HG03095 (cell line): ENCODE measurements around the gene RABEP1.
"Not testable (repeated sequence)": the region's sequence is repeated elsewhere in the genome, so short reads cannot be mapped to it uniquely, and the experiment has no call there.

Experiments
- ATAC-seq: cut with Tn5 transposase; IDR thresholded peaks from one replicate; pipeline ENCODE4 v1.9.1; 2021; ENCODE audit warnings: moderate library complexity; ENCODE audit not compliant: unreplicated experiment

Gene RABEP1, protein sequence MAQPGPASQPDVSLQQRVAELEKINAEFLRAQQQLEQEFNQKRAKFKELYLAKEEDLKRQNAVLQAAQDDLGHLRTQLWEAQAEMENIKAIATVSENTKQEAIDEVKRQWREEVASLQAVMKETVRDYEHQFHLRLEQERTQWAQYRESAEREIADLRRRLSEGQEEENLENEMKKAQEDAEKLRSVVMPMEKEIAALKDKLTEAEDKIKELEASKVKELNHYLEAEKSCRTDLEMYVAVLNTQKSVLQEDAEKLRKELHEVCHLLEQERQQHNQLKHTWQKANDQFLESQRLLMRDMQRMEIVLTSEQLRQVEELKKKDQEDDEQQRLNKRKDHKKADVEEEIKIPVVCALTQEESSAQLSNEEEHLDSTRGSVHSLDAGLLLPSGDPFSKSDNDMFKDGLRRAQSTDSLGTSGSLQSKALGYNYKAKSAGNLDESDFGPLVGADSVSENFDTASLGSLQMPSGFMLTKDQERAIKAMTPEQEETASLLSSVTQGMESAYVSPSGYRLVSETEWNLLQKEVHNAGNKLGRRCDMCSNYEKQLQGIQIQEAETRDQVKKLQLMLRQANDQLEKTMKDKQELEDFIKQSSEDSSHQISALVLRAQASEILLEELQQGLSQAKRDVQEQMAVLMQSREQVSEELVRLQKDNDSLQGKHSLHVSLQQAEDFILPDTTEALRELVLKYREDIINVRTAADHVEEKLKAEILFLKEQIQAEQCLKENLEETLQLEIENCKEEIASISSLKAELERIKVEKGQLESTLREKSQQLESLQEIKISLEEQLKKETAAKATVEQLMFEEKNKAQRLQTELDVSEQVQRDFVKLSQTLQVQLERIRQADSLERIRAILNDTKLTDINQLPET

DNA sequence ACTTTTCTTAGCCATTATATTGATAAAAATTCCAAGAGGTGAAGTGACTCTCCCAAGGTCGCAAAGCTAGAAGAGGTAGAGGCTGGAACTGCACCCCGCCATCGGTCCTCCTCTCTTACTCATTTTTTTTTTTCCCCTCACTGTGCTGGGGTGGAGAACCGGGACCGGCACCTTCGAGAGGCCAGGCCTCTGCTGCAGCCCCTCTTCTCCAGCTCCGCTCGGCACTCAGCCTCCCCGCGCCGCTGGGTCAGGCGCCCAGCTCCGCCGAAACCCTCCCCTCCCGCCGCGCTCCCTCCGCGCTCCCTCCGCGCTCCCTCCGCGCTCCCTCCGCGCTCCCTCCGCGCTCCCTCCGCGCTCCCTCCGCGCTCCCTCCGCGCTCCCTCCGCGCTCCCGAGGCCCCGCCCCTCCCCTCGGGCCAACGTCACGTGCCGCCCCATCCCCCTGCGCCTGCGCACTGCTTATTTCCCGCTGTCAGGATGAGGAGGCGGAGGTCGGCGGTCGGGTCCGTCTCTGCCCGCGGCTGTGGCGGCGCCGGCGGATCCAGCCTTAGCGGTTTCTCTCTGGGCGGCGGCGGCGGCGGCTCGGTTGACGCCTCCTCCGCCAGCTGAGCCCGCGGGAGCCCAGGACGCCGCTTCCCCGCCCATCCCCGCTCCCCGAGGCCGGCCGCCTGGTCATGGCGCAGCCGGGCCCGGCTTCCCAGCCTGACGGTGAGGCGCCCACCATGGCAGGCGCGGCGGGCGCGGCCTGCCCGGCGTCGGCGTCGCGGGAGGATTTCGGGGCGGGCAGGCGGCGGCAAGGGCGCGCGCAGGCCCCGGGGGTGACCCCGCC, at the start of gene RABEP1:
Gene RABEP1 (plus strand): TSS at position 471 of the 828 bp plus-strand sequence. CDS start 203 bp downstream, at position 674.
- ATAC-seq, result peak; percentile 56

DNA sequence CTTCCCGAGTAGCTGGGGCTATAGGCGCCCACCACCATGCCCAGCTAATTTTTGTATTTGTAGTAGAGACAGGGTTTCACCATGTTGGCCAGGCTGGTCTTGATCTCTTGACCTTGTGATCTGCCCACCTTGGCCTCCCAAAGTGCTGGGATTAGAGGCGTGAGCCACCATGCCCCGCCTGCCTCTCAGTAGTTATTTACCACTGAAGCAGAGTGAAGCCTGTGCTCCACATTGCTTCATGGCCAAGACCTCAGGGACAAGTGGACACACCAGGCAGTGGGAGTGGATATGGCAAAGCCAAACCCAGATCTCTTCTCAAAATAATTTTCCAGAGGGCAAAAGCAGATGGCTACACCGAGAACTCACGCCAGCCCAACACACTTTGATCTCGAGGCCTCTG, 48.6 kb upstream of the RABEP1 start:
- not testable (repeated sequence) for ATAC-seq

DNA sequence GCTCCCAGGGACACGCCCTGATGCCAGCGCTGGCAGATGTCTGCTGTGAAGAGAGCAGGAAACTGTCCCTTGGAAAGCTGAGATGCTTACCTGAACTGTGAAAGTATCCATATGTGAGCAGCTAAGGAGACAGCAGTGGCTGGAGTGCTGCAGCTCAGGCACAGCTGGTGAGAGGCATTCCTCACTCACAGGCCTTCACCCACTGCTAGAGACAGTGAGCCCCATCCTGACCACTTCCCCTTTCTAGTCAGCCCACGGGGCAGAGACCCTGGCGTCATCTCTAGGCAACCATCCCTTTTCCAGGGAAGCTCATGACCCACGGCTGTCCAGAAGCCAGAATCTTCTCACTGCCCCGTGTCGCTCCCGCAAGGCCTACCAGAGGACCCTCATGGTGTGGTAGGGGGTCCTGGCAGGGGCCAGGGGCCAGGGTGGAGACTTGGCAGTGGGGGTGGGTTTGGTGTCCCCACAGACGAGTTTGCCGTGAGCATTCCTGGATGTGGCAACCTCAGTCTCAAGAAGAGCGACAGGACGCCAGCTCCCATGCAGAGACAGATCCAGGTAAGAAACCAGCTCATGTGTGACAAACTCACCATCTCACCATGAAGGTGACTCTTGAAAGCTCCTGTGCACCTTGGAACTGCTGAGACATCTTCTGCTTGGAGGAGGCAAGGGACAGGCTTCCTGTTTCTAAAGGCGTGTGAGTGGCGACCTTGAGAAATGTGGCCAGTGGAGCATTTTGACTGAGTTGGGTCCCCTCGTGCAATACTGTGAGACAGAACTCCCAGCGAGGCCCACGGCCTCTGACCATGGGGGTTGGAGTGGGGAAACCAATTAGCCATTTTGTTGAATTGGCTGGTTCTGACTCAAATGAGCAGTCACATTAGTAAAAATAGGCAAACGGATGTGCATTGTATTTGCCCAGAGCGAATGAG, 47.2 kb upstream of the RABEP1 start, which contains the start of gene SCIMP:
Gene SCIMP (minus strand): TSS at position 216 of the 932 bp plus-strand sequence. CDS start 105 bp downstream, at position 111.
- ATAC-seq, result no peak

DNA sequence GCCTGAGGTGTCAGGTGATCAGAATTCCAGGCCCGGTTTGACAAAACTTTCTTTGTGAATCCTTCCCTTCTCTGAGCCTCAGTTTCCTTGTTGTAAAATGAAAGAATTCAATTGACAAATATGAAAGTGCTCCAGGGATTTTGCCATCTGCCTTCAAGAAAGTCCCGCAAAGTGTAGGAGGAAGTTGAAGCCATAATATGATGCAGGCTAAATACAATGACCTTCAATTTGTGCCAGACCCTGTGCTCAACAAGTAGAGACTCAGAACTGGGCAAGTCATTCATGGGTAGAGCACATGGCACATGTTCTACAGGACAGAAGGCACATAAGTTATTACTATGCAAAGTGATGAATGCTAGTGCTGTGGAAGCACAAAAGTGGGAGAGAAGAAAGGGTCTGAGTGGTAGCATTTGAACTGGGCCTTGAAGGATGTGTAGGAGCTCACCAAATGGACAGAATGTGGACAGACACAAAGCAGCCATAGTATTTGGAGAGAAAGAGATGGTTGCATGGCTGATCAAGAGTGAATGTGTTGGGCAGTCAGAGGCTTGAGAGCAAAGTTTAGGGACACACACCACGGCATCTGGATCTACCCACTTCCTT, 45.0 kb upstream of the RABEP1 start:
- no peak for ATAC-seq

DNA sequence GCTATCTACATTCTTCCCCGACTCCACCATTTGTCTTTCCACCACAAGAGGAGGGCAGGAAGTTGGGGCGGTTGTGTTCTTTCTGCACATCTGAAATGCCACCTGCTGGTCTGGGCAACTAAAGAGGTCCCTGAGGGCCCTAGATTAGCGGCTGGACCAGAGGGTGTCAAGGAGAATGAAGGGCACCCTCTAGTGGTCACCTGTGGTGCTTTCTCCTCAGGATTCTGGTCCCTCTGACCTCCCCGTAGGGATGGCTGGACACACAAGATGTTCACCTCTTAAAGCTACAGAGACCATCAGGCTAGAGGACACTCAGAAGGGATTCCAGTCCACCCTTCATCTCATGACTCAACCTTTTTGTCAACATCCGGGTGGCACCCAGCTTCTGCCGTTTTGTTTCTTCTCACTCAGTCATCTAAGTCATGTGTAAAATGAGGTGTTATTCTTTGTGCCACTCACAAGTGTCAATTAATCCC, 44.5 kb upstream of the RABEP1 start:
- peak; percentile 40 for ATAC-seq

DNA sequence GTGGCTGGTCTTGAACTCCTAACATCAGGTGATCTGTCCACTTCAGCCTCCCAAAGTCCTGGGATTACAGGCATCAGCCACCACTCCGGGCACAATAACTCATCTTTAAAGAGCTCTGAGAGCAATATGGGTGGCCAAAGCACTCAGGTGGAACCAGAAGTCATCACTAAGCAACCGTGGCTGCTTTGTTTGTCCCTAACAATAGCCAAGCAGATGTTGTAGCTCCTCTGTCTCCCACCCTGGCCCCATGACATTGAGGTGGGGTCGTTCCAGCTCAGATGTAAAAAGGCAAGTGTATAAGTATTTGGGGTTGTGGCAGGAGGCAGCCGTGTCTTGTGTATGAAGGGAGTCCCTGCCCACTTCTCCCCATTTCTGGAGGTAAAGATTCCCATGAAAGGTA, 43.8 kb upstream of the RABEP1 start:
- ATAC-seq, result no peak

DNA sequence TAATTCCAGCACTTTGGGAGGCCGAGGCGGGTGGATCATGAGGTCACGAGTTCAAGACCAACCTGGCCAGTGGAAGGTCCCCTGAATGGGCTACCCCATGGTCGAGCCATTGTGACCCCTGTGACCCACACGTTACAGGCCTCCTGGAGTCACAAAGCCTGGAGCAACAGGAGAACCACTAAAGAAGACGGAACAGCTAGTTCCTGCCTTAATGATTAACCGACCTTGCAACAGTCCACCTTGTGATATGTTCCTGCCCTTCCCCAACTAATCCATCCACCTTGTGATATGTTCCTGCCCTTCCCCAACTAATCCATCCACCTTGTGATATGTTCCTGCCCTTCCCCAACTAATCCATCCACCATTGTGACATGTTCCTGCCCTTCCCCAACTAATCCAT, 42.3 kb upstream of the RABEP1 start:
- not testable (repeated sequence) for ATAC-seq

DNA sequence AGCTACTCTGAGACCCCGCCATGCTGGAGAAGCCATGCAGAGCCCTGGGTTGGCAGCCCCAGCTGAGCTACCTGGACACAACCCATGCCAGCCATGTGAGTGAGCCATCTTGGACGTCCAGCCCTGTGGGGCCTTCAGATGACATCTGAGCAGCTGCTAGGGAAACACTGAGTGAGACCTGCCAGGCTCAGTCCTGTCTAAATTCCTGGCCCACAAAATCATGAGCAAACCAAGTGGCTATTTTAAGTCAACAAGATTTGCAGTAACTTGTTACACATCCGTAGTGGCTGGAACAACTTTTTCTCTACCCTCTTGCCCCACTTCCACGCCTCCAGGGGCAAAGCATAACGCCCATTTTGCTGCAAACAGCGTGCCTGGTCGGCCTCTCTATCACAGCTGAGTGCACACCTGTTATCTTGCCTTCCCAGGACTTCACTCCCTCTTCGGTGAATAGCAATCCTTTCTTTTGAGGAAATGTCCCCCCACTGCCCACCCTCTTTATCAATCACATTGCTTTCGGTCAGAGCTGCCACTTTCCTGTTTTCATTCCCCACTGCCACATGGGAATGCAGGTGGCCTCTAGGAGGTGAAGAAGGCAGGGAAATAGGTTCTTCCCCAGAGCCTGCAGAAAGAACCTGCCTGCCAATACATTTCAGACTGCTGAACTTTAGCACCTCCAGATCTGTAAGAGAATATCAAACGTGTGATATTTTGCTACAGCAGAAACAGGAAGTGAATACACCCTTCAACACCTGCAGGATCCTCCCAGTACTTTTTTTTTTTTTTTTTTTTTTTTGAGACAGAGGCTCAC, 40.0 kb upstream of the RABEP1 start:
- no peak for ATAC-seq

DNA sequence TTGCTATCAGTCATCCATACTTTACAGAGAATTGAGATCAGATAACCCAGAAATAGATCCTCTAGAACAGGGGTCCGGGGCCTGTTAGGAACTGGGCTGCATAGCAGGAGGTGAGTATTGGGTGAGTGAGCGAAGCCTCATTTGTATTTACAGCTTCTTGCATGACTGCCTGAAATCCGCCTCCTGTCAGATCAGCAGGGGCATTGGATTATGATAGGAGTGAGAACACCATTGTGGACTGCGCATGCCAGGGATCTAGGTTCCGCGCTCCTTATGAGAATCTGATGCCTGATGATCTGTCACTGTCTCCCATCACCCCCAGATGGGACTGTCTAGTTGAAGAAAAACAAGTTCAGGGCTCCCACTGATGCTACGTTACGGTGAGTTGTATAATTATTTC, 34.5 kb upstream of the RABEP1 start:
- ATAC-seq, result no peak

DNA sequence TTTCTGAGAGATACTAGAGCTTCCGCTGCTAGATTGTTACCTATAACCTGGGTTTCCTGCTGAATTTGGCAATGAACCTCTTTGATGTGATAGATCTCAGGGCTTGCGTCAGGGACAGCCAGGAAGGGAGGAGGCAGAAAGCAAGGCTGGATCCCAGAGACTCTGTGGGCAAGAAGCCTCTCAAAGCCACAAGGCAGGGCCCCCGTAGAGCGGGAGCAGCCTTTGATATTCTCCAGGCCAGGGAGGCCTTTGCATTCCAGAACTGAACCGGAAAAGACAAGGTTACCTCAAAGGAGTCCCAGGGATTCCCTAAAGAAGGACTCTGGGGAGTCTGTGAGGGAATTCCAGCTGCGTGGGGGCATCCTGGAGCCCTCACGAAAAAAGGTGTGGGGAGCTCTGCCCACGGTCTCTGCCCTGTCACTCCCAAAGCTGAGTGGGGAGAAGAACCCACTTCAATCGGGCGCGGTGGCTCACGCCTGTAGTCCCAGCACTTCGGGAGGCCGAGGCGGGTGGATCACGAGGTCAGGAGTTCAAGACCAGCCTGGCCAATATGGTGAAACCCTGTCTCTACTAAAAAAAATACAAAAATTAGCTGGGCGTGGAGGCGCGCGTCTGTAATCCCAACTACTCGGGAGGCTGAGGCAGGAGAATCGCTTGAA, 33.1 kb upstream of the RABEP1 start:
- no peak for ATAC-seq

DNA sequence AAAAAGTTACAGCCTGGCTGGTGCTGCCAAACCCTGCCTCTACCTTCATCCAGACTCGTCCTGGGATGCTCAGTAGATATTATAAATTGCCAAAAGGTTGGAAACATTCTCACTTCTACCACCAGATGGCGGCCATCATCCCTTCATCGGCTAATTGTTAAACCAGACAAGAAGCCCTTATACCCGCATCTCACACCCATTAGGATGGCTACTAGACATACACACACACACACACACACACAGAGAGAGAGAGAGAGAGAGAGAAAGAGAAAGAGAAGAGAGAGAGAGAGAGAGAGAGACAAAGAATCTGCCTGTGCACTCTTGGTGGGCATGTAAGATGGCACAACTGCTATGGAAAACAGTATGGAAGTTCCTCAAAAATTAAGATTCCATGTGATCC, 32.5 kb upstream of the RABEP1 start:
- ATAC-seq, result no peak

DNA sequence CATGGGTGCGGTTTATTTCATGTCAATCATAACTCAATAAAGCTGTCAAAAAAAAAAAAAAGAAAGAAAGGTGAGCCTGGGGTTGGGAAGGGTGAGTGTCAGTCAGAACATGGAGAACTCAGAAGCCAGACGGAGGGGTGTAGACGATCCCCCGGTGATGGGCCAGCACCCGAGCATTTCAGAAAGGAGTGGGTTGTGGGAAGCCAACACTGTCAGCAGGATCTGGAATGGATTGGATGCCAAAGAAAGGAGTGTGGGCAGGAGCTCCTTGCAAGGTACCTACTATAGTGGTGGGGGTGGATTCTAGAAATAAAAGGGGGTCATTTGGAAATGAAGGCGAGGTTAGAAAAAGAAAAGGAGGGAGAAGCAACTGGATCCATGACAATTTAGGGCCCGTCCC, 27.7 kb upstream of the RABEP1 start:
- ATAC-seq, result no peak

DNA sequence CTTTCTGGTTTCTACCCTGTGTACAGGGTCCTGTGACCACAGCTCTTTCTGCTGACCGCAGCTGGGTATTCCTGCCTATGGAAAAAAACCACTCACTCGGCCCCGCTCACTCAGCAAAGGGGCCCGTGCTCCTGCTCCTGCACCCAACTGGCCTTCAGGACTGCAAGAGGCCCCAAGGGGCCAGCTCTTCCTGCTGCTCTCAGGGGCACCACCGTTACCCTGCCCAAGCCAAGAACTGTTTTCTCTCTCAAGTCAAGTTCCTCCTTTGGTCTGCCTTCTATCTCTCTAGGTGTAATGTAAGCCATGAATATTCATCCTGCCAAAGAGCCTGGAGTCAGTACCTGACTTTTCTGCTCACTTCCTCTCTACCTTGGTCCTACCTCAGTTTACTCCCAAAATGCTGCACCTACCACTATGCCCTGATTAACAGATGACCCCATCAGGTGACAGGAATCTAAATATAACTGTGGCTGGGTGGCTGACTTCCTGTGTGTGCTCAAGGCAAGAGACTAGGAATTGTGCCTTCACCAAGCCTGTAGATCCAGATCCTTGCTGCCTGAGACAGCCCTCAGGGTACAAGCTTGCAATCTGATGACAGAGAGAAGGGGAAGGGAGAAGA, 27.1 kb upstream of the RABEP1 start:
- no peak for ATAC-seq

DNA sequence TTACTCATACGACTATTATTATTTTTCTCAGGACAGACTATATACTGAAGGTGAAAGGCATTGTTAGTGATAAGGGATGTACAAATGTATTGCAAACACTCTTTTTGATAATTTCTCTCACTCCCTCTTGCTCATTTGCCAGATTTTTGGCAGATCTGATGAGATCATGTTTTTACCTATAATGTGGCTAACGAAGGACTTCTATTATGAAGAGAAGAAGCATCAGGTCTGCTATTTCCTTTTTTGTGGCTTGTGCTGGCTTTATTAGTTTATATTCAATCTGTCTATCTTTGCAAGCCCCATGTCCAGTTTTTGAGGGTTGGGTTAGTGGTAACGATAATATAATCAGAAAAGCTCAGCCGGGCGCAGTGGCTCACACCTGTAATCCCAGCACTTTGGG, 25.0 kb upstream of the RABEP1 start:
- ATAC-seq, result no peak

DNA sequence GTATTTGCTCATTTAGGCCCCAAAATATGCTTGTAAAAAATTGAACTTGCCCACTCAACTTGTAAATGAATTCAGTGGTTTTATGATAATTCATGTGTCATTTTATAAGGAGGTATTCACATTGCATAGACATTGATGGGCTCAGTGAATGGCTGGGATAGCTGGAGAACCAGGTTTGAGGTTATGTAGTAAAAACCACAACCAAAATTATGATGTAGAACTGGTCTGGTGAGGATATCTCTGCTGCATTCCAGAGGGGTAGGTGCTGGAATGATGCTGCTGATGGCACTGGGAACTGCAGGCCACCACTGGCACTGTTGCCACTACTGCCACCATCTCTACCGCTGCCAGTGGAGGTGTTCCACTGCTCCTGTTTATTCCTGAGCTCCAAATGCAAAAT, 21.5 kb upstream of the RABEP1 start:
- ATAC-seq, result no peak

DNA sequence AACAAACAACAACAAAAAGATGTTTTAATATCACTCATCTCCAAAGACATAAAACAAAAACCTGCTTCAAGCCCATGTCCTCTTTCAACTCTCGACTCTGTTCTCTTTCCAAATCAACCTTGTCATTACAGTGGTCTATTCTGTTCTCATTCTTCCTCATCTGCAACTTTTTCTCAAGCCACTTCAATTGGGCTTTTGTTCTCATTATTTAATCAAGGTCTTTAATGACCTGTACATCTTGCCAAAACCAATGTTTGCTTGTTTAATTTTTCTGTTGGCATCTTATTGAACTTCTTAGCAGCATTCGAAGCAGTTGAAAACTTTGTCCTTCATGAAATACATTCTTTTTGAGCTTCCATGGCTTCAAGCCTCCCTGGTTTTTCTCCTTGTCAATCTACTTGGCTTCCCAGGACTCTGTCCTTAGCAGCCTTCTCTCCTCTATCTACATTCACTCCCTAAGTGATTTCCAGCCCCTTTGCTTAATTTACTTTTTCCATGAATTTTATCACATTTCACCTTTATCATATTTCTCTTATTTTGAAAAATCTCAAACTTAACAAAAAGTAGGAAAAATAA, 19.6 kb upstream of the RABEP1 start:
- ATAC-seq, result no peak

DNA sequence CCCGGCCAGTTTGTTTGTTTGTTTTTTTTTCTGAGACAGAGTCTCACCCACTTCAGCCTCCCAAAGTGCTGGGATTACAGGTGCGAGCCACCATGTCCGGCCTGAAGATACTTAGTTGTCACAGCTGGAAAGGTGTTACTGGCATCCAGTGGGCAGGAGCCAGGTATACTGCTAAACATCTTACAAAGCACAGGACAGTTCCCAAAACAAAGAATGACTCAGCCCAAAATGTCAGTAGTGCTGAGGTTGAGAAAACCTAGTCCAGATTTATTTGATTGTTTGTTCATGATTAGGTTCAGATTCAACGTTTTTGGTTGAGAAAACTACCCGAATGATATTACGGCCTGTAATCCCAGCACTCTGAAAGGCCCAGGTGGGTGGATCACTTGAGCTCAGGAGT, 18.6 kb upstream of the RABEP1 start:
- no peak for ATAC-seq
